DMS114 treated with DMSO at 0.1 percent for 48 hours (cell line): ENCODE results near the gene SPDYC.

Experiments
- DNase-seq: peaks from one replicate; lab custom pipeline; 2025; ENCODE audit not compliant: unreplicated experiment; lab: John Stamatoyannopoulos, UW

Gene SPDYC, protein sequence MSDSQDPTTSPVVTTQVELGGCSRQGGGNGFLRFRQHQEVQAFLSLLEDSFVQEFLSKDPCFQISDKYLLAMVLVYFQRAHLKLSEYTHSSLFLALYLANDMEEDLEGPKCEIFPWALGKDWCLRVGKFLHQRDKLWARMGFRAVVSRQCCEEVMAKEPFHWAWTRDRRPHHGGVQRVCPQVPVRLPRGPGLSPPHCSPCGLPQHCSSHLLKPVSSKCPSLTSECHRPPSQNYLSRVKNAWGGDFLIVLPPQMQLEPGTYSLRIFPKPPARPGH

DNA sequence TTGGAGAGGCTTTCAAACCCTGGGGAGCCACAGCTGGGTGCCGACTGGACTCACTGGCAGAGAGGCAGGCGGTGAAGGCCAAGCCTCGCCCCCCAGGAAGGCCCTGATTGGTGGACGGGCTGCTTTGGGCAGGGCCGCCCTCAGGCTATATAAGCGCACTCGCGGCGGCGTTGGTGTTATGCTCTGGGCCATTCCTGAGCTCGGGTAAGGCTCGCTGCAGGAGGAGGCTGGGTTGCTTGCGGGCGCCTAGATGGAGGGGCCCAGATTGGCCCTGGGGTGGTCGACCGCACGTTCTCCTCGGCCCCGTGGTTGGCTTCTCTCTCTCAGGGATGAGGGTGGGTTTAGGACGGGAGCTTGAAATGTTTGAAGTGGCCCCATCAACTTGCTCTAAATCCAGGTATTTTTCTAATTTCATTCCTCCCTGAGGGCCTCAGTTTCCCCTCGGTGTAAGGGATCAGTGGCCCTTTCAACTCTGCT, at the start of gene SPDYC:
SPDYC (plus strand) TSS at position 176 of the 477 bp plus-strand sequence. CDS start 1,125 bp downstream, outside the sequence.
- DNase-seq: no peak

DNA sequence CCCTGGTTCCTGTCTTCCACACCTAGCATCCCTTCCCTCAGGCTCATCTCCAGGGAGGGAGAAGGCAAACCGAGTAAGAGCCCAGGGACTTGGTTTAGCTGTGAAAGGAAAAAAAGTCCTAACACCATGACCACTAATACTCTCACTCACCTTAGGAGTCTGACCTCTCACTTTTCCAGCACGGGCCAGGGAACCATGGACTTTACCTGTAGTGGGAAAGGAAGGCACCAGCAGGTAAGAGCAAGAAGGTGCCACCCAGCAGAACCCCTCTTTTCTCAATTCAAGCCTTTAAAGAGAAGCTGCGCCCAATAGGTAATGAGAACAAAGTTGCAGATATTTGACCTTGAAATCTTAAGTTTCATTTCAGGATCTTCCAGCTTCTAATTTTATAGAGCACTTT, 49.2 kb upstream of the SPDYC start:
- DNase-seq: no peak

DNA sequence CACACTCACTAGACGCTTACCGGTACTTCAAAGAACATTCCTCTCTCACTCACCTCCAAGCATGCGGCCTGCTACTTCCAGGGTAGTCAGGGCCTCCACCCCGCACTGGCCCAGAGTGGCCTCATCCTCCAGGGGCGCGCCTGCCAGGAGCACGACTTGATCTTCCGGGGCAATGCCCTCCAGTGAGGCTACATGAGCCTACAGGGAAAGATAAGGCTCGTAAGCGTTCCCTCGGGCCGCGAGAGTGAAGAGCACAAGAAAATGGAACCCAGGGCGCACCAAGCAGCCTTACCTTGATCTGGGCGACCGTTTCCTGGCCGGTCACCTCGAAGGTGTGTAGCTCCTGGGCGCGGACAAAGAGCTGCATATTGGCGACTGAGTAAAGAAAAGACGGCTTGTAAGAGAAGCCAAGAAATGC, 48.6 kb upstream of the SPDYC start:
- no peak for DNase-seq

DNA sequence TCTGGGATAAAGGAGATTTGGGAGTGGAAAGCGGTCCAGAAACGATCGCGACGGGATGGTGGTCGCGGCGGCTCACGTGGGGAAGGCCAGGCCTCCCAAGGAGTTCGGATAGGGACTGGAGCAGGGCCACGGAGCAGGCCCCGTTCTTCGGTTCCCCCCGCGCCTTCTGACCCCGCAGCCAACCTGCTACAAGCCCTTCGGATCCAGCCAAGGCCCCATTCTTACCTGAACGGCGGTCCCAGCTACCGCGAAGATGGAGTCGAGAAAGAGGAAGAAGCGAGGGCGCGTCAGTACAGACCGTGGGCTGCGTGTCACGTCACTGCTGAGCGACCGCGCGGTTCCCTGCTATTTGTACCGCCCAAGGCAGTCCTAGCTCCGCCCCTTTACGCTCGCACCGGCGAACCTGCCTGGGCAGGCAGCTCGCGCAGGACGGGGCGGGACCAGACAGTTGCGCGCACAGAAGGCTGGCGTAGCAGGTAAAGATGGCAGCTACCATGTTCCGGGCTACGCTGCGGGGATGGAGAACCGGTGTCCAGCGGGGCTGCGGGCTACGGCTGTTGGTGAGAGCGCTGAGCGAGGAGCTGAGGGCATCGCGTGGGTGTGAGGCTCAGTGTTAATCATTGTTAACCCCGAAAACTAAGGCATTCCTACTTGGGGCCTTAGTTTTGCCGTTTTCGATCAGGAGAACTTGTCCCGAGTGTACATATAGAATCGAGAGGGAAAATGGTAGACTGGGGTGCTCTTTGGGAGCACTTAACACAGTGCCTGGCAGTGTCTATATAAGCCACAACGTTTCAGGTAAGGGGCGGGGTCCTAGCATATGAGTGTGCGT, 48.0 kb upstream of the SPDYC start, which contains the start of the genes FAU and MRPL49:
FAU (minus strand) TSS at position 270 of the 832 bp plus-strand sequence. CDS start 321 bp downstream, outside the sequence.
MRPL49 (plus strand) TSS at position 457 of the 832 bp plus-strand sequence; CDS start at position 483, 26 bp downstream.
- DNase-seq: peak; percentile 97

DNA sequence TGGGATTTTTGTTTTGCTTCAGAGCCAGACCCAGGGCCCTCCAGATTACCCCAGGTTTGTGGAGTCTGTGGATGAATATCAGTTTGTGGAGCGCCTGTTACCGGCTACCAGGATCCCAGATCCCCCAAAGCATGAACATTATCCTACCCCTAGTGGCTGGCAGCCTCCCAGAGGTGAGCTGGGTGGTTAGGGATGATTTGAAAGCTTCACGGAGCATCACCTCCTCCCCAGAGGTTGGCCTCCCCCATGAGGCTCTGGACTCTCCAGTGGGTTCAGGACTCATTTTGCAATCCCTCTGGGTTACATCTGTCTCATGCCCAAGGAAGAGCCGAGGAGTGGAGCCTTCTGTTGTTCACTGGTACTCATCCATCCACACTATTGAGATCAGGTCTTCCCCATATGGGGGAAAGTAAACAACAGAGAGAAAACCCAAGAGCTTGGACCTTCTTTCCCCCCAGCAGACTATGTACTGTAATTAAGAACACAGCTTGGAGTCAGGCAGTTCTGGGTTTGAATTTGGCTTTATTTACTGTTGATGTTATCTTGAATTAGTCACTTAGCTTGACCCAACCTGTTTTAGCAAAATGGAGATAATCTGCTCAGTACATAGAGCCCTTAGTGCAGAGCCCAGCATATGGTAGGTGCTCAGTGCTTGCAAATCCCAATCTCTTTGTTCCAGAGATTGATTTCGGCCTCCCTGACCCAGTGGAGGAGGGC, 45.4 kb upstream of the SPDYC start:
- DNase-seq: no peak

DNA sequence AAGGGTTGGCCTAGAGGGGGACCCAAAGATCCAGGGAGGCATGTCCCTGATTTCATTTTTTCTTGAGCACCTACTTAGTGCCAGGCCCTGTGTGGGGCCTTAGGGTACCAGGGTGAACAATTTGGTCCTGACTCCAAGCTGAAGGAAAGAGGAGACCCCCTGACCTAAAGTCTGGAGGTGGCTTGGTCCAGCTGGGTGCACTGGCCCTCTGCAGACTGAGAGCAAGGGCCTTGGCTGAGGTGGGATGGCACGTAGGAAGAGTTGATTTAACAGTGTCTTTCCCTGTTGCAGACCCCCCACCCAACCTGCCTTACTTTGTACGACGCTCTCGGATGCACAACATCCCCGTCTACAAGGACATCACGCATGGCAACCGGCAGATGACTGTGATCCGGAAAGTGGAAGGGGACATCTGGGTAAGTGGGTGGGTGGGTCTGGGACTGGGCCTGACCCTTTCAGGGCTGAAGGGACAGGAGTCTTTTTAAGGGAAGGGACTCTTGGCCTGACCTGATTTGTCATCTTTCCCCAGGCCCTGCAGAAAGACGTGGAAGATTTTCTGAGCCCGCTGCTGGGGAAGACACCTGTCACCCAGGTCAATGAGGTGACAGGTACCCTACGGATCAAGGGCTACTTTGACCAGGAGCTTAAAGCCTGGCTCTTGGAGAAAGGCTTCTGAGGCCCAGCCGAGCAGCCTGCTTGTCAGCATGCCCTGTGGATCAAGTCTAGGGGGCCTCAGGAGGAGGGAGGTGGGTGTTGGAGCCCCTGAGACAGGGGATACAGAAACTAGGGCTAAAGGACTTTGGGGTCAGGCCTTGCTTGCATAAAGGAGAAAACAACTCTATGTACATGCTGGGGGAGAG, 44.6 kb upstream of the SPDYC start:
- DNase-seq: no peak

DNA sequence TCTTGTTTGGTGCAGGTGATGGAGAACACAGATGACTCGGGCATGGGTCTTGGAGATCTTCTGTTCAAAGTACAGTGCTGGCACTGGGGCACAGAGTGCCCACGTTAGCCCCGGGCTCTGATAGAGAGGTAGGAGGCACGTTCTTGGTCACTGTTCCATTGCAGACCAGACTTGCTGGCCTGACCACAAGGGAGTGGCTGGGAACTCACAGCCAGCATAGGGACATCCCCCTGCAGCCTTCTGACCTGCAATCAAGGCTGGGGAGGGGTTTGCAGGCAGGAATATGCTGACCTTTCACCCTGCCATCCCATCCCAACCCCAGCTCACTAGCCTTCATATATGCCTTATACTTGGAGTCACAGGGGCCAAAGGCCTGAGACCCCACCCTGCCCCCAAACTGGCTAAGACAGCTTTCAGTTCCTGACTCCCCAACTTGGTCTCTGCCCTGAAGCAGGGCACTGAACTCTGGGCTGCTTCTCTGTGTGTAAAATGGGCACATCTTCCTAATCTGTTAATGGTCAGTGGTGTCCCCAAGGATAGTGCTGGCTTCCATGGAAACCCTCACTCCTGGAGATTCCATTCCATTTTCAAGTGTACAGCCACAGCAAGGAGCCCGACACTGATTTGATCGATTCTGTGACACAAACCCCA, 43.3 kb upstream of the SPDYC start:
- no peak for DNase-seq

DNA sequence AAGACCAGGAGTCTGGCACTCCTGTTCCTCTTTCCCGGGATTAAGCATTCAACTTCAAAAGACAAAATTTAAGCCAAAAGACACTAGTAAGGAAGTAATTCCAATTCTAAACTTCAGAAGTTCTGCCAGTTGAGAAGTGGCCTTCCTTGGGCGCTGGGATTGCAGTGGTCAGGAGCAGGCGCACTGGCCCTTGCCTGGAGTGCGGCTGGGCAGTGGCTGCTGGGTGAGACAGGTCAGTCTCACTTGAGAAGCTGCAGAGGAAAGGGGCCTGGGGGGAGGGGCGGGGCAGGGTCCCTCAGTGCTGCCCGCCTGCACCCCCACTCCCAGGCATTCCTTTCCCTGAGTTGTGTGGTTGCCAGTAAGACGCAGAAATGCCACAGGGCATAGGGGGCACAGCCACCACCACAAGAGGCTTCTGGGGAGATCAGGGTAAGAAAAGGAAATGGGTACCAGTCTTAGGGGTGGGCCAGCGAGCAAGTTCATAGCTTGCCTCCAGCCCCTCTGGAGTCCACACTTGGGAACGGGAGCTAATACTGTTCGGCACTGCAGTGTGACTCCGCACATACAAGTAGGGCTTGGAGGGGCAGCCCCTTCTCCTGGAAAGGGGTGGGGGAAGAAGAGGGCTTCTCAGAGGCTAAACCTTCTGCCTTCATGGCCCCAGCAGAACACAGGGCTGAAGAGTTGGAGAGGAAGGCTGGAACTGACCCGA, 42.4 kb upstream of the SPDYC start:
- no peak for DNase-seq

DNA sequence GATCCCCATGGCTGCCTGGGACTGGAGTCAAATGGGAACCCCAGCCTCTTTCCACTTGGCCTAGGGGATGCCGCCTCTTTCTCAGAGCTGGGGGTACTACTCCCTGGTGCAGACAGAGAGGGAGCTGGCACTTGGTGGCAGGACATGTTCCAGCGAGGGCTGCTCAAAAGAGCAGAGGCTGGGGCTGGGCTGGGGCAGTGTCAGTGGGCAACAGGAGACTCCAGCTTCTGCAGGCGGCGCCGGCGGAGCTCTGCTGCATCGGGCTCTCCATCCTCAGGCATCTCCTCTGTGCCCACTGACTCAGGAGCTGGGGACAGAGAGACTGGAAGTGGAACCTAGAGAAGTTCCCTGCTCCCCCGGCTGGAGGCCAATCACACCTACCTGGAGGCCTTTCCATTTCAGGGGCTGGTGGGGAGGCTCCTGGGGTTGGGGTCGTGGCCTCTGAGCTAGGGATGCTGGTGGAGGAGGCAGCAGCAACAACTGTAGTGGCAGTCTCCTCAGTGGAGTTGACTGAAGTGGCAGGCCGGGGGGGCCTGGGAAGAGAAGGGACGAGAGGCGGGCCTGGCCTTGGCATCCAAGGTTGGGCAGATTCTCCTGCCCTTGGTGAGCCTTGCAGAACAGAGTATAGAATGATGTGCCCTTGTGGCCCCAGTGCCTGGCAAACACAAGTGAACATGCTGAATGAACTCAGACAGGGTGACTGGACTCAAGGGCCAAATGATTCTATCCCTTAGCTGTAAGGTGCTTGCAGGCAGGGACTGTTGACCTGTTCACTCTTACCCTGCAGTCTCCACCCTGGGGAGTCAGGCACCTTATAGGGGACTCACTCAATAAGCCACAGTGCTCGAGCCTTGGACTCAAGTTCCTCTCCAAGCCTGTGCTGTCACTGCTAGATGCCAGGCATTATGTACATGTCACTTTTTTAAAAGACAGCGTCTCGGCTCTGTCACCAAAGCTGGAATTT, 41.6 kb upstream of the SPDYC start:
- DNase-seq: no peak

DNA sequence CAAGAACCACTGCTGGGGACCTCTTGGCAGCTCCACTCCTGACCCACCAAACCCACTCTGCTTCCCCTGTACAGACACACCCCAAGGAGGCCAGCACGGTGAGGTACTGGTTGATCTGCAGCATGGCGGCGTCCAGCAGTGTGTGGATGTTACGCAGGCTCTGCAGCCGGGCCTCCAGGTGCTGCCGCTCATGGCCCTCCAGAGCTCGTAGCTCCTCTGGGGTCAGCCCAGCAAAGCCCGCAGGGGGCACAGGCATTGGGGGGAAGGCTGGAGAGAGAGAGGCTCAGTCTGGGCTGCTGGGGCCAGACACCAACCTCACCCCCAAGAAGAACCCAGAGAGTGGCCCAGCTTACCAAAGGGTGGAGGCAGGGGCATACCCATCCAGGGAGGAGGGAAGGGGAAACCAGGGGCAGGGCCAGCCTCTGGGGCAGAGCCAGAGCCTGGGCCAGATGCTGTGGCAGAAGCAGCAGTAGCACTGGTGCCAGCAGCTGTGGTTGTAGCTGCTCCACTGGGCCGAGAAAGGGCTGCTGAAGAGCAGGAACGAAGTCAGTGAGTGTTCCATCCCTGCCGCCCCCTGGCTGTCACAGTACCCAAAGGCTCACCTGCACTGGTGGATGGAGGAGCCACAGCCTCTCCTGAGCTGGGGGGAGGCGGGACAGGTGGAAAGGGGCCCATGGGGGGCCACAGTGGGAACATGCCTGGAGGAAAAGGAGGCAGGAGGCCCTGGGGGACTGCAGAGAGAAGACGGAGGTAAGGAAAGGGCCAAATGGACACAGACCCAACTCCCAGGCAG, 40.2 kb upstream of the SPDYC start:
- DNase-seq: no peak

DNA sequence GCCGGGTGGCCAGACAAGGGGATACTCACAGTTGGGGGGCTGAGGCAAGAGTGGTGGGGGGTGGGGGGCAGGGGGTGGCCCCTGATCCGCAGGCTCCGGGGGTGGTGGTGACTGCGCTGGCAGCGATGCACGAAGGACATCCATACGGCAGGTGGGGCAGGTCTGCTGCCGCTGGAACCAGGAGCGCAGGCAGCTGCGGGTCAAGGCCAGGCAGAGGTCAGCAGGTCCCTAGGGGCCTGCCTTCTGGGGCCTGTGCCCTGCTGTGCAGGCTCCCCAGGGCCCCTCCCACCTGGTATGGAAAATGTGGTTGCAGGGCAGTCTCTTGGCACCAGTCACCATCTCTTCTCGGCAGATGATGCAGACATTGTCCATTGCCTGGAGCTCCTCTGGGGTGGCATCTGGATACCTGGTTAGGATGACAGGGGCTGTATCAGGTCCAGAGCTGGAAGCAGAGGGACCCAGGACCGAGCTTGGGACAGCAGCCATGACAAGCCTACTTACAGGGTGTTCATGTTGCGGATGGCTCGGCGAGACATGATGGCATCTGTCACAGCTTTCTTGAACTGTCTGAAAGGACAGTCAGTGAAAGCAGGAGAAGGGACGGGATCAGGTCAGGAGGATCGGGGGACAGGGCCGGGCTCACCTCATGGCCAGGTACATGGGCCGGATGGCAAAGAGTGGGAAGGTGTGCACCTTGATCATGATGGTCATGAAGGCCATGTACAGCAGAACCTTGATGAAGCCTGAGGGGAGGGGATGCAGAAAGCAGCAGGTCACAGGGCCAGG, 39.2 kb upstream of the SPDYC start:
- DNase-seq: no peak

DNA sequence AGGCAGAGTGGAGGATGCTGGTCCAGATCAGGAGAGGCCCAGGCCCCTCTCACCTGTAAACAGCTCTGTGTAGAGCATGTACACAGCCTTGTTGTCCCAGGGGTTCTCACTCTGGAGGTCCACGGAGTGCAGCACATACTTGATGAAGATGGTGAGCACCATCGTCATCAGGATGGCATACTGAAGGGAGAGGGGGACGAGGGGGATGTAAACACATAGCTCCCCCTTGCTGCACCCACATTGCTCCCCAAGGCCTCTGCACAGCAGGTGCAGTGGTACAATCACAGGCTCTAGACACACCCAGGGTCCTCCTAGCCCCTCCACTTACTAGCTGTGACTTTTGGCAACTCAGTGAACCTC, 38.6 kb upstream of the SPDYC start:
- no peak for DNase-seq

DNA sequence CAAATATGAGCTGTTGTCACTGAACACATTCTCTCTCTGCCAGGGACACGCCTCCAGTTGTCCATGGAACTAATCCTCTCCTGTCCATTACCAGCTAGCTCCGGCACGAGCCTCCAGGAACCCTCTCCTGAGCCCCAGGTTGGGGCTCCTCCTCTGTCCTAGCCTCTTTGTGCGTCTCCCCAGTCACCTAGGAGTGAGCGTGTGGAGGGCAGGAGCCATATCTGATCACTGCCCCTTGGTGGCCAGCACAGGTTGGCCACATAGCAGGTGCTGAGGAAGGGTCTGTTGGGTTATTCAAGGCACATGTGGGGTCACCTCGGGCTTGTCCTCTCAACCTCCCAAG, 38.2 kb upstream of the SPDYC start:
- no peak for DNase-seq

DNA sequence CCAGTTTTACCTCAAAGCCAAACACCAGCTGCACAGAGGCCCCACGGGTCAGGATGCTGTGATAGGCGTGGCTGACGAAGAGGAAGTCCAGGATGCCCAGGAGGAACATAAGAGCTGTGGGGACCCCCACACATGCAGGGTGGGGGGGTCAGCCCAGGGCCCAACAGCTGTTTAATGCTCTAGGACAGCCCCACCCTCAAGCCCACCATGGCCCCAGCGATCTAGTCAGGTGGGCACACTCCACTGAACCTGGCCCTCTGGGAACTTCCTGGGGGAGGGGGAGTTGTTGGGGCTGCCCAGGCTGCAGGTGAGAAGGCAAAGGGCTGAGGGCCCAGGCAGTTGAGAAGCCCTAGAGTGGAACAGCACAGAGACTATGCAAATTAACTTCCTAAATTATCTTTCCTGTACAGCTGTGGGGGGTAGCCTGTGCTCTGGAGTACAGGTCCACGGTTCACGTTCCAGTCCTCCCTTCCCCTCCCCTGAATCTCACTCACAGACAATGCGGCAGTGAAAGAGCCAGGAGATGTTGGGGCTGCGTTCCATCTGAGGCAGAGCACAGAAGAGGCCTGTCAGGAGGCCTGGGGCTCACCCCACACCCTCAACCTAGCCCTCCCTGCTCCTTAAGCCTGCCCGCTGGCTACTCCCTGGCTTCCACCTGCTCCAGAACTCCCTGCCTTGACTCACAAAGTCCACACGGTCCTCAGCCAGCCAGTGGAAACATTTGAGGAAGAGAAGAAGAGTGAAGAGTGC, 37.6 kb upstream of the SPDYC start:
- no peak for DNase-seq

DNA sequence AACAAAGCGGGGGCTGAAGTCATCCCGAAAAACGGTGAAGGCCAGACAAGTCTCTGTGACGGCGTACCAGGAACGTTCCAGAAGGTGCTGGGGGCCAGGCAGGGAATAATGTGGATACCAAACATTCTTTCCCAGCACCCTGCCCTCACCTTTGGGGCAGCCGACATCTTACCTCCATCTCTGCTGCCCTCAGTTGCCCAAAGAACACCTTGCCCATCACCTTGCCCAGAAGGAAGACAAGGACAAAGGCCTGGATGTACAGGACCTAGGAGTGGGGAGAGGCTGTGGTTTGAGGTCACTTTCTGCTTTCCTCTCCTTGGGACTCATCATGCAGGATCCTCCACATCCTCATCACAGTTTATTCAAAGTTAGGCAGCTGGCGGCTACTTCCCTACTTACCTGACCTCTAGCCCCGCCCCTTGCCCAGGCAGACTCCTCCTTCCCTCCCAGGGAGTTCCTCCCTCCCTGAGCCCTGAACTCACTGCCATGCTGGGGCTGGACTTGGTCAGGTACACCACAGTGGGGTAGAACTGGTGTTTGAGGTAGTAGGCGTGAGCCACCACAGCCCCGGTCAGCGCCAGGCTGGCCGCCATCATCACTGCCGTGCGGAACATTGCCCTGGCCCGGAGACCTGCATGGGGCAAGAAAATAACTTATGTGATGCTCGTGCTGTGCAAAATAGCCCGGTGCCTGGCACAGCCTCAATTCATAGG, 36.9 kb upstream of the SPDYC start:
- DNase-seq: no peak
